GM19463 (cell line): ENCODE results near the gene SLC66A2.

ENCODE experiments used
- ATAC-seq: cut with Tn5 transposase; IDR thresholded peaks from one replicate; pipeline ENCODE4 v1.9.1; 2021; ENCODE audit warnings: mild to moderate bottlenecking, moderate library complexity; ENCODE audit not compliant: unreplicated experiment

The SLC66A2 gene

GRCh38 chr18:79921984-79922965 lies 29.2 kb downstream of the SLC66A2 start:
- no peak for ATAC-seq

- no peak for ATAC-seq
Measured at GRCh38 chr18:79919089-79919488, 32.4 kb downstream of the SLC66A2 start.

GRCh38 chr18:79918615-79919011 lies 32.8 kb downstream of the SLC66A2 start:
- no peak for ATAC-seq

GRCh38 chr18:79917853-79918614 lies 33.4 kb downstream of the SLC66A2 start:
- no peak for ATAC-seq

GRCh38 chr18:79917169-79917852 lies 34.1 kb downstream of the SLC66A2 start:
- ATAC-seq = no peak

- ATAC-seq = no peak
Measured at GRCh38 chr18:79916546-79917168, 34.8 kb downstream of the SLC66A2 start.

- no peak for ATAC-seq
Measured at GRCh38 chr18:79916128-79916494, 35.3 kb downstream of the SLC66A2 start.

- no peak for ATAC-seq
Measured at GRCh38 chr18:79915161-79916127, 36.0 kb downstream of the SLC66A2 start.

GRCh38 chr18:79914614-79915160 lies 36.8 kb downstream of the SLC66A2 start:
- no peak for ATAC-seq

GRCh38 chr18:79912994-79913831 lies 38.2 kb downstream of the SLC66A2 start:
- ATAC-seq = no peak

- no peak for ATAC-seq
Measured at GRCh38 chr18:79912409-79912991, 39.0 kb downstream of the SLC66A2 start.

- no peak for ATAC-seq
Measured at GRCh38 chr18:79911344-79912270, 39.8 kb downstream of the SLC66A2 start.

GRCh38 chr18:79910563-79911343 lies 40.7 kb downstream of the SLC66A2 start:
- no peak for ATAC-seq

GRCh38 chr18:79906706-79907105 lies 44.7 kb downstream of the SLC66A2 start:
- ATAC-seq = no peak

GRCh38 chr18:79905993-79906392 lies 45.5 kb downstream of the SLC66A2 start:
- no peak for ATAC-seq

- ATAC-seq = no peak
Measured at GRCh38 chr18:79905389-79905911, 46.0 kb downstream of the SLC66A2 start.
